ENCODE data around the gene GPR101. TPM values are rescaled to one million over a fixed set of nuclear protein-coding genes. Genes with fewer than 3 reads are reported as not detected.

Gene GPR101, protein sequence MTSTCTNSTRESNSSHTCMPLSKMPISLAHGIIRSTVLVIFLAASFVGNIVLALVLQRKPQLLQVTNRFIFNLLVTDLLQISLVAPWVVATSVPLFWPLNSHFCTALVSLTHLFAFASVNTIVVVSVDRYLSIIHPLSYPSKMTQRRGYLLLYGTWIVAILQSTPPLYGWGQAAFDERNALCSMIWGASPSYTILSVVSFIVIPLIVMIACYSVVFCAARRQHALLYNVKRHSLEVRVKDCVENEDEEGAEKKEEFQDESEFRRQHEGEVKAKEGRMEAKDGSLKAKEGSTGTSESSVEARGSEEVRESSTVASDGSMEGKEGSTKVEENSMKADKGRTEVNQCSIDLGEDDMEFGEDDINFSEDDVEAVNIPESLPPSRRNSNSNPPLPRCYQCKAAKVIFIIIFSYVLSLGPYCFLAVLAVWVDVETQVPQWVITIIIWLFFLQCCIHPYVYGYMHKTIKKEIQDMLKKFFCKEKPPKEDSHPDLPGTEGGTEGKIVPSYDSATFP
- total RNA-seq, result not detected
- polyA plus RNA-seq, result not detected
- long read RNA-seq, donor 1, result 0 reads
- long read RNA-seq, donor 2, result 0 reads
- long read RNA-seq, donor 3, result 0 reads
- long read RNA-seq, donor 4, result 0 reads

DNA sequence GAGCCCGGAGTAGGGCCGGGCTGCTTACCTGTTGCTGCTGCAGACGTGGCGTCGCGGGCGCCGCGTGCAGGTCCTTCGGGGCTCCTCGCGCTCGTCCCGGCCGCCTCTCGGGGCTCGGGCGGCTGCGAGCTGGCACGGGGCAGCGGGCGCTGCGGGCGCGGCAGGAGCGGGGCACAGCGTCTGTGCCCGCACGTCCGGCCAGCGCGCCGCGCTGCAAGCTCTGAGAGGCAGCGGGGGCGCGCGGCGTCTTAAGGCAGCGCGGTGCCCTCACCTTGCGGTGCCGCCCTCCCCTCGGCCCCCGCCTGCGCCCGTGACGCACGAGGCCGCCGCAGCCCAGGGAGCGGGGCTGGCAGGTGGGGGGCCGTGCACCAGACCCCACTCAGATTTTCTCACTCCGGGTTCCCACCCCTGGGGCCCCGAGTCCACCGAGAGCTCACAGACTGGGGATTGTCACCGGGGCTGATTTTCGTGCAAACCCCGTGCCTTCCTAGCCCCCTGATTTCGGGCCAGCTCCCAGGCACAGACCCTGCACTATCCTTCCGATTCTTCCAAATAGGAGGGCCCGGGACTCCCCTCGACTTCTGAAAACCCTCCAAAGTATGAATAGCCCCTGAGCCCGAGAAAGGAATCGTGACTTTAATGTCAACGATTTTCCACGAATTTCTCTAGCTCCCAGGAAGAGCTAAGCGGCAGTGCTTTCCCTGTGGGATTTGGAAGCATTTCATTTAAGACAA lies at the start of gene GPR101:
GPR101 (minus strand) TSS at position 222 of the 734 bp plus-strand sequence. CDS start 2,321 bp downstream, outside the sequence.
- DNase-seq (no peak), ATAC-seq (no peak)
- no peaks in the 10 kb centered on the region for H3K27me3 ChIP-seq (ENCODE audit: control insufficient read depth, insufficient read depth)
- no peaks in the 10 kb centered on the region for H3K9me3 ChIP-seq (ENCODE audit: control insufficient read depth, low read length)
- H3K4me3 ChIP-seq (ENCODE audit: low read length), result peak within 1 kb of the TSS; percentile 22
- H3K27ac ChIP-seq (ENCODE audit: low read length), result no peak within 1 kb of the TSS
- H3K4me1 ChIP-seq (ENCODE audit: control insufficient read depth, insufficient read depth, low read length), result peaks cover 4% of the 10 kb centered on the region
- intact Hi-C loops (cut with DNase I), result no loop called here
- WGBS, result 1% methylated on average over 57 of the region's 68 CpGs

DNA sequence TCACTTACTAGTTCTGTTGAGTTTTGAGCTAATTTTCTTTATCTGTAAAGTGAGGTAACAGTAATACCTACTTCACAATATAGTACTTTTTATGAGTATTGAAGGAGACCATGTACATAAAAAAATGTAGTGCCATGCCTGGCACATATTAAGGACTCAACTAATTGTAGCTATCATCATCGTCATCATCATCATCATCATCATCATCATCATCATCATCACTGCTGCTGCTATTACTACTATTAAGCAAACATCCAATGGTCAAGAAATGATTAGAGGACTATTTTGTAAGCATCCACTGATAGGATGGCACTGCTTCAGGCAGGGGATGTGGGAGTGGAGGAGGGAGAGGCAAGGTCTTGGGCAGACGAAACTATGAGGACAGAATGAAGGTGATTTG lies 47.4 kb upstream of the GPR101 start:
- no peaks in the 10 kb centered on the region for H3K9me3 ChIP-seq (ENCODE audit: control insufficient read depth, low read length)
- DNase-seq (no peak), ATAC-seq (no peak)
- intact Hi-C loops (cut with DNase I), result no loop called here
- no peak overlapping the region for H3K27ac ChIP-seq (ENCODE audit: low read length)
- H3K4me1 ChIP-seq (ENCODE audit: control insufficient read depth, insufficient read depth, low read length), result no peaks in the 10 kb centered on the region
- H3K27me3 ChIP-seq (ENCODE audit: control insufficient read depth, insufficient read depth), result no peaks in the 10 kb centered on the region
- 65% methylated on average over 2 of the region's 2 CpGs for WGBS
- no peak overlapping the region for H3K4me3 ChIP-seq (ENCODE audit: low read length)

DNA sequence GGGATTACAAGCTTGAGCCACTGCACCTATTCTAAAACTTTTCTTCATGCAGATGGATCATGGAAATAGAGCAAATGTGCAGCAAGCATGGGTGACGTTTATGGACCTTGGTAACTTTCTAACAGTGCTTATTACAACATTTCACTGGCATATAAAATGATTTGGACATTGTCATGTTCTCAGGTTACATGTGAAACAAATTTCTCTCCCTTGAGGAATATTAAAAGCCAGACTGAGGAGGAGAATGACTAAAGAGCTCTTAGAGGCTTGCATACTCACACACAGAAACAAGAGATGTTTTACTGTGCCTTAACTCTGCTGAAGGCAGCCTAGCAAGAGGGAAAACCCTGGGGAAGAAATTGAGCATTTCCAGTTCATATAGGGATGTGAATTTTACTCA lies 38.6 kb upstream of the GPR101 start:
- Histone ChIP-seq H3K27ac (ENCODE audit: low read length) (no peak overlapping the region), H3K4me3 (ENCODE audit: low read length) (no peak overlapping the region), H3K4me1 (ENCODE audit: control insufficient read depth, insufficient read depth, low read length) (no peaks in the 10 kb centered on the region), H3K9me3 (ENCODE audit: control insufficient read depth, low read length) (no peaks in the 10 kb centered on the region), H3K27me3 (ENCODE audit: control insufficient read depth, insufficient read depth) (no peaks in the 10 kb centered on the region)
- ATAC-seq, result no peak
- DNase-seq, result no peak
- intact Hi-C loops (cut with DNase I), result no loop called here
- WGBS, result 50% methylated on average over 1 of the region's 1 CpG

DNA sequence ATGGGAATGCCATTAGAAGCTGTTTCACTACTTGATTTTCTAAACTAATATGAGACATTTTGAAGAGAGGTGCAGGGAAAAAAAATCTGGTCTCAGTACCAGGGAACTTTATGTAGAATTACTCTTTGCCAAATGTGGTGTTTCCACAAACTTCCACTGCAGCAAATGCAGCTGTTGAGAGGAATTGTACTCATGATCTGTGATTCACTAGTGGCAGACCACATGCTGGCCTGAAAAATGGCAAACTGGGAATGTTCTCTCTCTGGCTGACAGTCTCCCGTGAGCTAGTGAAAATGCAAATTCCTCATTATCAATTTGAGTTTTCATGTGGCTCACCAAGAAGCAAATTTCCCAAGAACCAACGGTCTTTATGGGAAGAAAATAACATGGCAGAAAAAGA lies 37.8 kb upstream of the GPR101 start:
- Histone ChIP-seq H3K4me3 (ENCODE audit: low read length) (no peak overlapping the region), H3K27ac (ENCODE audit: low read length) (no peak overlapping the region), H3K4me1 (ENCODE audit: control insufficient read depth, insufficient read depth, low read length) (no peaks in the 10 kb centered on the region), H3K27me3 (ENCODE audit: control insufficient read depth, insufficient read depth) (no peaks in the 10 kb centered on the region), H3K9me3 (ENCODE audit: control insufficient read depth, low read length) (no peaks in the 10 kb centered on the region)
- intact Hi-C loops (cut with DNase I), result no loop called here
- DNase-seq, result no peak
- ATAC-seq, result no peak
- WGBS, result 55% methylated on average over 2 of the region's 2 CpGs

DNA sequence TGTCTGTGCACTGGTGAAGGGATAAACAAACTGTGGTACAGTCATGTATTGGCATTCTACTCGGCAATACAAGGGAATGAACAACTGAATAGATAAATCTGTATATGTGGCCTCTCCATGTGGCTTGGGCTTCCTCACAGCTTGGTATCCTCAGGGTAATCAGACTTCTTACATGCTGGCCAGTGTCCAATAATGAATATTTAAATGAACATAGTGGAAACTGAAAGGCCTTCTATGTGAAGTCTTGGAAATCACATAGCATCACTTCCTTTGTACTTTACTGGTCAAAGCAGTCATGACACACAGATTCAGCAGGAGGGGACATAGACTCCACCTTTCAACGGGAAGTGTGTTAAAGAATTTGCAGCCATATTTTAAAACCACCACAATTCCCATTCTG lies 33.4 kb upstream of the GPR101 start:
- no peaks in the 10 kb centered on the region for H3K27me3 ChIP-seq (ENCODE audit: control insufficient read depth, insufficient read depth)
- H3K27ac ChIP-seq (ENCODE audit: low read length), result no peak overlapping the region
- WGBS, result 64% methylated on average over 2 of the region's 2 CpGs
- H3K4me1 ChIP-seq (ENCODE audit: control insufficient read depth, insufficient read depth, low read length), result no peaks in the 10 kb centered on the region
- no peak overlapping the region for H3K4me3 ChIP-seq (ENCODE audit: low read length)
- ATAC-seq (no peak), DNase-seq (no peak)
- H3K9me3 ChIP-seq (ENCODE audit: control insufficient read depth, low read length), result no peaks in the 10 kb centered on the region
- intact Hi-C loops (cut with DNase I), result no loop called here

DNA sequence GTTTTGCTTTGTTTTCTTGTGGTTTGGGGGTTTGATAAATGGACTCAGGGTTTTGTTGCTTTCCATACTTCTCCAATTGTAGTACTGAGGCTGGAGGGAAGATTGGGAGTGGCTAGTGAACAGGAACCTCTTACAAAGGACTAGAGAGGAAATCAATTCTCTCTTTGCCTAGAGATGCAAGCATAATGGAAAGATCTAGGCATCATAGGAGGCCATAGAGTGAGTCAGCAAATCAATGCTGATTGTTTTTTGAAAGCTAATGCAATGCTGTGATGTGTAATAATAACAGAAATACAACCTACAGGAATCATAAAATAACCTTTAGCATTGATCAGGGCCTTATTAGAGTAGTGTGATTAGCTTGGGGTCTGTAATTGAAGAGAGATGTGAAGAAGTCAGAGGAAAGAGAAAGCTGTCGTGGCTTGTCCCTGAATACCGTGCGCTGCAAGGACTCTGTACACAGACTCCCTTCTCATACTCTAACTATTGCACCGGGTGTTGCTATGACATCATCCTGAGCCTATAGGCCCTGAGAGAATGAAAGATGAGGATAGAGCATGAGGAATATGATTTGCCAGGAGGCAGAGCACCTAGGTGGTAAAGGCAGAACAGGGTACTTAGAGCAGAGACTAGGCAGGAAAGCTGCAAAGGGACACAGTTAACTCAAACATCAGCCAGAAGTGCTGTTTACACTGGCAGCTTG lies 29.3 kb upstream of the GPR101 start:
- no peak overlapping the region for H3K27ac ChIP-seq (ENCODE audit: low read length)
- H3K27me3 ChIP-seq (ENCODE audit: control insufficient read depth, insufficient read depth), result no peaks in the 10 kb centered on the region
- no peak overlapping the region for H3K4me3 ChIP-seq (ENCODE audit: low read length)
- intact Hi-C loops (cut with DNase I), result no loop called here
- DNase-seq, result no peak
- H3K9me3 ChIP-seq (ENCODE audit: control insufficient read depth, low read length), result no peaks in the 10 kb centered on the region
- H3K4me1 ChIP-seq (ENCODE audit: control insufficient read depth, insufficient read depth, low read length), result no peaks in the 10 kb centered on the region
- ATAC-seq, result no peak
- WGBS, result 60% methylated on average over 4 of the region's 4 CpGs

DNA sequence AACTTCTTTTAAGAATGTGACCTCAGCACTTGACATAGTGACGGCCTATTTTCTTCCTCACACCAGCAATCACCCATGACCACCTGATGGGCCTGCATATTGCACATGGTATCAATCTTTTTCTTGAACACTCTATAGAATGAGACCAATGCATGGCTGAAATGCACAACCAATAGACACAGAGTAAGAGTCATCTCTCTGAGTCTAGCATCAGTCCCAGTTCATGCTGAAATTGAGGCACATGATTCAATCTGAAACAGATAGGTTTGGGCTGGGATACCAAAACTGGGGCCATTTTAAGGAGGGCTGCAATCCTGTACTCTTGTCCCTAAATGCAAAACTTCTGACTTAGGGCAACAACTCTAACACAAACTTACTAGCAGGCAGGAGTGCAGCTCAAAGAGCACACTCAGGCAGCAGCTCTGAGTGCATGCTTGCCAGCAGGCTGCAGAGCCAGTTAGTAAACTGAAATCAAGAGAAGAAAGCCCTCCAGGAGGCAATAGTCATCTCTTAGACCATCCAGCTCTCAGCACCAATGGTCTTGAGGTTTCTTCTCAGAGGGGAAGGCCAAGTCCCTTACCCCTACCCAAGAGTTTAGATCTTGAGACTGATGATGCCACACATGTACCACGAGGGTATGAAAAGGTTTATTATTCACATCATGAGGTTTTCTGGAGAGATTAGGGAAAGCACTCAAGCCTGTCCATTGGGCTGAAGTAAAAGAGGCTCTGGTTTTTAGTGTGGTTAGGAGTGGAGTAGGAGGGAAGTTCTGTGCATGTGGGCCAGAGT lies 24.7 kb upstream of the GPR101 start:
- ATAC-seq, result no peak
- WGBS, result 18% methylated on average over 2 of the region's 2 CpGs
- DNase-seq, result no peak
- no peaks in the 10 kb centered on the region for H3K9me3 ChIP-seq (ENCODE audit: control insufficient read depth, low read length)
- no peaks in the 10 kb centered on the region for H3K27me3 ChIP-seq (ENCODE audit: control insufficient read depth, insufficient read depth)
- H3K4me3 ChIP-seq (ENCODE audit: low read length), result no peak overlapping the region
- no peak overlapping the region for H3K27ac ChIP-seq (ENCODE audit: low read length)
- intact Hi-C loops (cut with DNase I), result loop anchor here in 1 of 4 donors (10.0 kb wide), 1 partner anchor 104 kb away; no protein-coding TSS in a partner anchor
- H3K4me1 ChIP-seq (ENCODE audit: control insufficient read depth, insufficient read depth, low read length), result no peaks in the 10 kb centered on the region

DNA sequence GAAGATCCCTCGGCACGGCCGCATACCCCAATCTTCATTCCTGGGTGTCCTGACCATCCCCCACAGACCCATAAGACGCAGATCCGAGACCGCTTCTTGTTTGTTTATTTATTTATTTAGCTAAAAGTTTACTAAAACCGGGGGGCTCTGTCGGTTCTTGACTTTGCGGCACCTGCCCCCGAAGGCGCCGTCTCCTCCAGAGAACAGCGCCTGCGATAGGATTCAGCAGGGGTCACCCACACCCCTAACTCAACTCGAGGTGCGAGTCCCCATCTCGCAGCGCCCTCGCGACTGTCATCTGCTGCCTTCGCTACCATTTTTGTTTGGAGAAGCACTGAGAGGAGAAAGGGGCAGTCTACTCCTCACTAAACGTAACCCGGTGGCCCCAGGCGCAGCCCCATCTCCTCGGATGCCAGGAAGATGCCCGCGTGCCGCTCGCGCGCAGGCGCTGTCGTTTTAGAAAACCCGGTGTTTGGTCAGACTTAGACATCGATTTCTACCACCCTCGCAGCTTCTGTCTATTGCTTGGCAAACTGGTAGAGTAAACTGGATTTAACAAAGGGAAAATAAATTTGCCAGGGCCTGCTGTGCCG lies 18.9 kb upstream of the GPR101 start:
- no peaks in the 10 kb centered on the region for H3K27me3 ChIP-seq (ENCODE audit: control insufficient read depth, insufficient read depth)
- ATAC-seq (peak in 1 of 2 donors; percentile 20), DNase-seq (no peak)
- H3K27ac ChIP-seq (ENCODE audit: low read length), result no peak overlapping the region
- peaks cover 1% of the 10 kb centered on the region for H3K4me1 ChIP-seq (ENCODE audit: control insufficient read depth, insufficient read depth, low read length)
- intact Hi-C loops (cut with DNase I), result loop anchor here in 1 of 4 donors (10.0 kb wide), 1 partner anchor 98 kb away; no protein-coding TSS in a partner anchor
- 2% methylated on average over 37 of the region's 37 CpGs for whole genome bisulfite sequencing
- H3K4me3 ChIP-seq (ENCODE audit: low read length), result peak overlapping the region; percentile 65
- H3K9me3 ChIP-seq (ENCODE audit: control insufficient read depth, low read length), result no peaks in the 10 kb centered on the region

DNA sequence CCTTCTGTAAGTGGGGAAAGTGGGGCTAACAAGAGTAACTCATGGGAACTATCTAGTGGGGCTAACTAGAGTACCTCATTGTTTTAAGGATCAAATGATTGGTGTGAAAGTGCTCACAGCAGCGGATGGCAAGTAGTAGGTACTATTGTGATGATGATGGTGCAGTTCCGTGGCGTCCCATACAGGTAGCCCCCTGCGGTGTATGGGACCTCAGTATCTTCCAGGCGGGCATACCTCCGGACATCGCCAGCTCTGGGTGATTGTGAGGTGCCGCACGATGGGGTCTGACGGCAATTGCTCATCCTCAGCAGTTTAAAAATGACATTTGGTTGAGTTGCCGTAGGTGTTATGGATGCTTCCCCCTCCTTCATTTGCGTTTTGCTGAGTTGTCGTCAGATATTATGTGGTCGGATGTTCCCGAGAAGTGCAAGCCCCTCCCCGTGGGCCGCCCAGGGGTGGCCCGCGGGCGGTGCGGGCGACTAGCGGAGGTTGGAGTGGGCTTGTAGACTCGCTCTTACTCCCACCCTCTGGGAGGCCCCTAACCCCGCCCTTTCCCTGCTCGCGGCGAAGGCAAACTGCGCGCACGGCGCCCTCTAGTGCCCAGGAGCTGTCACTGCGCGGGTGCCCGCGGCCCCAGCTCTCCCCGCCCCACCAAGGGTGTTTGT lies 18.3 kb upstream of the GPR101 start:
- Histone ChIP-seq H3K4me1 (ENCODE audit: control insufficient read depth, insufficient read depth, low read length) (peaks cover 1% of the 10 kb centered on the region), H3K4me3 (ENCODE audit: low read length) (peak overlapping the region; percentile 65), H3K27ac (ENCODE audit: low read length) (no peak overlapping the region), H3K9me3 (ENCODE audit: control insufficient read depth, low read length) (no peaks in the 10 kb centered on the region), H3K27me3 (ENCODE audit: control insufficient read depth, insufficient read depth) (no peaks in the 10 kb centered on the region)
- intact Hi-C loops (cut with DNase I), result loop anchor here in 1 of 4 donors (10.0 kb wide), 1 partner anchor 97 kb away; no protein-coding TSS in a partner anchor
- under 1% methylated on average over 30 of the region's 37 CpGs for WGBS
- ATAC-seq (peak; percentile 86 to 94), DNase-seq (peak; percentile 55 to 84 (median 83))

Data from right cardiac atrium (tissue), 5 donors.